Smooth muscle cell (in vitro differentiated cells): ENCODE measurements around the gene SLC7A8. TPM values are rescaled to one million over a fixed set of nuclear protein-coding genes. Genes with fewer than 3 reads are reported as not detected.

ENCODE experiments used
- DNase-seq: peaks from one replicate; lab custom pipeline; 2025; ENCODE audit not compliant: unreplicated experiment; lab: John Stamatoyannopoulos, UW
- H2AFZ ChIP-seq: fragments of 200-600 bp; sonication (generic); 2 replicates; pipeline ENCODE4 v1.6.0; 2016; ENCODE audit warnings: antibody characterized with exemption, low read depth, mild to moderate bottlenecking
- H3F3A ChIP-seq: fragments of 200-600 bp; sonication (generic); 2 replicates; pipeline ENCODE4 v1.6.0; 2017; ENCODE audit warnings: antibody characterized with exemption, low read depth
- H3K27ac ChIP-seq: fragments of 200-600 bp; sonication (generic); 2 replicates; pipeline ENCODE4 v1.5.1; 2016; ENCODE audit warnings: low read depth, mild to moderate bottlenecking
- H3K27me3 ChIP-seq: fragments of 200-600 bp; sonication (generic); 2 replicates; pipeline ENCODE4 v1.6.1; 2016; ENCODE audit warnings: low read depth, mild to moderate bottlenecking
- H3K36me3 ChIP-seq: fragments of 200-600 bp; sonication (generic); 2 replicates; pipeline ENCODE4 v1.5.1; 2016; ENCODE audit warnings: low read depth
- H3K4me1 ChIP-seq: fragments of 200-600 bp; sonication (generic); 2 replicates; pipeline ENCODE4 v1.5.1; 2016; ENCODE audit warnings: low read depth
- H3K4me2 ChIP-seq: fragments of 200-600 bp; sonication (generic); 2 replicates; pipeline ENCODE4 v1.6.0; 2016; ENCODE audit warnings: mild to moderate bottlenecking
- H3K4me3 ChIP-seq: fragments of 200-600 bp; sonication (generic); 2 replicates; pipeline ENCODE4 v1.5.1; 2016; ENCODE audit warnings: mild to moderate bottlenecking
- H3K79me2 ChIP-seq: fragments of 200-600 bp; sonication (generic); 2 replicates; pipeline ENCODE4 v1.6.0; 2016; ENCODE audit warnings: low read depth, mild to moderate bottlenecking
- H3K9ac ChIP-seq: fragments of 200-600 bp; sonication (generic); 2 replicates; pipeline ENCODE4 v1.6.0; 2016; ENCODE audit warnings: low read depth
- H3K9me3 ChIP-seq: fragments of 200-600 bp; sonication (generic); replicated peaks from 2 replicates; pipeline ENCODE4 v1.5.1; 2016; ENCODE audit warnings: low read depth
- H4K20me1 ChIP-seq: fragments of 200-600 bp; sonication (generic); 2 replicates; pipeline ENCODE4 v1.6.0; 2016; ENCODE audit warnings: low read depth
- WGBS: methylation state at CpG from one replicate; pipeline ENCODE4 v1.1.7; 2016; ENCODE audit warnings: low lambda C conversion rate; 5-methylcytosine and 5-hydroxymethylcytosine counted together
- polyA plus RNA-seq: library from polyadenylated mRNA; unstranded; fragments of >200 nt; fragmentation: Nextera tagmentation; extraction: Ambion mirVana; gene quantifications from 2 replicates; pipeline ENCODE4 v1.2.1, GENCODE V29; 2016
- total RNA-seq: library from RNA; depleted of rRNA; stranded (reverse); fragments of >200 nt; gene quantifications from 2 replicates; pipeline ENCODE4 v1.2.3, GENCODE V29; 2014
- TF ChIP-seq, protein P1 (sequence below): fragments of 200-600 bp; sonication (generic); IDR thresholded peaks from 2 replicates; pipeline ENCODE4 v1.5.1; 2017; ENCODE audit warnings: borderline replicate concordance, mild to moderate bottlenecking, antibody characterized with exemption; ENCODE audit not compliant: insufficient read depth, poor library complexity, severe bottlenecking

SLC7A8 gene
- total and polyA plus RNA-seq, 2 experiments from 2014 or later, result 16.4 to 26.0 TPM

- peaks cover 36% of the 10 kb centered on the region for H3K36me3 ChIP-seq
- no peak overlapping the region for H3K9ac ChIP-seq
- no peak overlapping the region for H2AFZ ChIP-seq
- H3F3A ChIP-seq, result peaks cover 15% of the 10 kb centered on the region
- H3K79me2 ChIP-seq, result peaks cover 42% of the 10 kb centered on the region
- no peaks in the 10 kb centered on the region for H3K4me1 ChIP-seq
- TF ChIP-seq, protein P1, sequence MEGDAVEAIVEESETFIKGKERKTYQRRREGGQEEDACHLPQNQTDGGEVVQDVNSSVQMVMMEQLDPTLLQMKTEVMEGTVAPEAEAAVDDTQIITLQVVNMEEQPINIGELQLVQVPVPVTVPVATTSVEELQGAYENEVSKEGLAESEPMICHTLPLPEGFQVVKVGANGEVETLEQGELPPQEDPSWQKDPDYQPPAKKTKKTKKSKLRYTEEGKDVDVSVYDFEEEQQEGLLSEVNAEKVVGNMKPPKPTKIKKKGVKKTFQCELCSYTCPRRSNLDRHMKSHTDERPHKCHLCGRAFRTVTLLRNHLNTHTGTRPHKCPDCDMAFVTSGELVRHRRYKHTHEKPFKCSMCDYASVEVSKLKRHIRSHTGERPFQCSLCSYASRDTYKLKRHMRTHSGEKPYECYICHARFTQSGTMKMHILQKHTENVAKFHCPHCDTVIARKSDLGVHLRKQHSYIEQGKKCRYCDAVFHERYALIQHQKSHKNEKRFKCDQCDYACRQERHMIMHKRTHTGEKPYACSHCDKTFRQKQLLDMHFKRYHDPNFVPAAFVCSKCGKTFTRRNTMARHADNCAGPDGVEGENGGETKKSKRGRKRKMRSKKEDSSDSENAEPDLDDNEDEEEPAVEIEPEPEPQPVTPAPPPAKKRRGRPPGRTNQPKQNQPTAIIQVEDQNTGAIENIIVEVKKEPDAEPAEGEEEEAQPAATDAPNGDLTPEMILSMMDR, result no peak
- H3K27ac ChIP-seq, result no peak overlapping the region
- DNase-seq, result no peak
- H3K9me3 ChIP-seq, result no peaks in the 10 kb centered on the region
- H3K4me2 ChIP-seq, result no peak overlapping the region
- H3K27me3 ChIP-seq, result no peaks in the 10 kb centered on the region
- WGBS, result 89% methylated on average over 1 of the region's 1 CpG
- peaks cover 72% of the 10 kb centered on the region for H4K20me1 ChIP-seq
- no peak overlapping the region for H3K4me3 ChIP-seq
Measured at GRCh38 chr14:23086565-23086964, 96.9 kb downstream of the SLC7A8 start.

GRCh38 chr14:23085458-23085857 is 98.0 kb downstream of the SLC7A8 start:
- WGBS, result 86% methylated on average over 3 of the region's 3 CpGs
- Histone ChIP-seq H3K9ac (no peak overlapping the region), H3K79me2 (peaks cover 40% of the 10 kb centered on the region), H4K20me1 (peaks cover 62% of the 10 kb centered on the region), H3K27me3 (no peaks in the 10 kb centered on the region), H3K4me2 (no peak overlapping the region), H3K36me3 (peaks cover 45% of the 10 kb centered on the region), H3K4me1 (no peaks in the 10 kb centered on the region), H3K9me3 (no peaks in the 10 kb centered on the region), H3F3A (peaks cover 24% of the 10 kb centered on the region), H3K4me3 (no peak overlapping the region), H3K27ac (peak overlapping the region; percentile 3), H2AFZ (no peak overlapping the region)
- TF ChIP-seq, protein P1, result no peak
- DNase-seq, result no peak

DNA sequence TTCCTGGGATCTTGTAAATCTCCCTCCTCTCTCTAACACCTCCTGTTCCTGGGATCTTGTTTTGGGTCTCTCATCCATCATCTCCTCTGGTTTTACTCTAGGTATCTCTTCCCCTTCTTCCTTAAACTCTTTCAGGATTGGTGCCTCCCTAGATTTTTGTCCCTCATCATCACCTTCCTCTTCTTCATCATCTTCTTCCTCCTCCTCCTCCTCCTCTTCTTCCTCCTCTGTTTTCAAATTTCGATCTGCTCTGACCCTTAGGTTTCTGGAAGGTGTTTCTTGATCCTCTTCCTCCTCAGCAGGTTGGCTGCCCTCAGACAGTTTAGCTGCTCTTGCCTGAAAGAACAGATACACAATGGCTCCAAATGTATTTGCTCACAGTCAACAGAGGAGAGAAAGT is 103.0 kb downstream of the SLC7A8 start:
- no peak overlapping the region for H3K4me3 ChIP-seq
- no peaks in the 10 kb centered on the region for H3K9me3 ChIP-seq
- no peaks in the 10 kb centered on the region for H3K27me3 ChIP-seq
- TF ChIP-seq, protein P1, result no peak
- peaks cover 38% of the 10 kb centered on the region for H3F3A ChIP-seq
- H3K79me2 ChIP-seq, result peaks cover 20% of the 10 kb centered on the region
- peaks cover 51% of the 10 kb centered on the region for H4K20me1 ChIP-seq
- H3K4me1 ChIP-seq, result peaks cover 5% of the 10 kb centered on the region
- H3K36me3 ChIP-seq, result peaks cover 33% of the 10 kb centered on the region
- H2AFZ ChIP-seq, result no peak overlapping the region
- no peak for DNase-seq
- WGBS, result 100% methylated on average over 1 of the region's 1 CpG
- peak overlapping the region; percentile 89 for H3K27ac ChIP-seq
- H3K9ac ChIP-seq, result no peak overlapping the region
- no peak overlapping the region for H3K4me2 ChIP-seq

DNA sequence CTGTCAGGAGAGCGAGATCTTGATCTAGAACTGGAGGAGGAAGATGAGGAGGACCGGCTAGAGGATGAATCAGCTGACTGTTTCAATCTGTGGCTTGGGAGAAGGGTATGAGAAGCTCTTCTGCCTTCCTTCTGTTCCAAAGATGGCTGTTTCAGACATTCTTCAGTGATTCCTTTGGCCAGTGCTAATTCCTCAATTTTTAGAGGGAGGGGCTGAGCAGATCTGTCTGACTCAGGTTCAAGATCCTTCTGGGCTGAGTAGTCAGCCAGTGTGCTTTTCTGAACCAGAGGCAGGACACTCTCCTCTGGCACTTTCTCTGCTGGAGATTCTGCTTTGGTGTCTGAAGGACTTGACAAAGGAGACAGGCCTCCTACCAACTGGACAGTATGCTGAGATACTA is 103.7 kb downstream of the SLC7A8 start:
- WGBS, result 66% methylated on average over 2 of the region's 2 CpGs
- Histone ChIP-seq H3K4me1 (peaks cover 5% of the 10 kb centered on the region), H3K36me3 (peaks cover 33% of the 10 kb centered on the region), H3K4me3 (no peak overlapping the region), H3K4me2 (peak overlapping the region; percentile 64), H3K27ac (peak overlapping the region; percentile 89), H3K27me3 (no peaks in the 10 kb centered on the region), H3K9ac (no peak overlapping the region), H3K9me3 (no peaks in the 10 kb centered on the region), H3K79me2 (peaks cover 23% of the 10 kb centered on the region), H3F3A (peaks cover 38% of the 10 kb centered on the region), H2AFZ (no peak overlapping the region), H4K20me1 (peaks cover 43% of the 10 kb centered on the region)
- TF ChIP-seq, protein P1, result no peak
- no peak for DNase-seq
